Fibroblast of the aortic adventitia (primary cell): Measurements from ENCODE around the gene DNAJC11. TPM values are rescaled to one million over a fixed set of nuclear protein-coding genes. Genes with fewer than 3 reads are reported as not detected.

Source experiments
- DNase-seq: peaks from one replicate; pipeline ENCODE4 v3.0.0-alpha.2; 2010; ENCODE audit warnings: low read depth
- H3K4me3 ChIP-seq: 2 replicates; pipeline ENCODE4 v1.5.1; 2011; ENCODE audit warnings: low read depth, mild to moderate bottlenecking, control low read depth, low read length, moderate library complexity
- total RNA-seq: library from RNA; depleted of rRNA; stranded (reverse); fragments of >200 nt; gene quantifications from 2 replicates; pipeline ENCODE4 v1.2.3, GENCODE V29; 2012; ENCODE audit warnings: low replicate concordance
- TF ChIP-seq, protein P1 (sequence below): IDR thresholded peaks from 2 replicates; pipeline ENCODE4 v1.5.1; 2011; ENCODE audit warnings: mild to moderate bottlenecking, low read length, control low read depth, inconsistent platforms; ENCODE audit not compliant: insufficient read depth

DNAJC11 gene
- total RNA-seq, 1 donor, result 29.5 TPM

- DNase-seq, result no peak
- TF ChIP-seq, protein P1, sequence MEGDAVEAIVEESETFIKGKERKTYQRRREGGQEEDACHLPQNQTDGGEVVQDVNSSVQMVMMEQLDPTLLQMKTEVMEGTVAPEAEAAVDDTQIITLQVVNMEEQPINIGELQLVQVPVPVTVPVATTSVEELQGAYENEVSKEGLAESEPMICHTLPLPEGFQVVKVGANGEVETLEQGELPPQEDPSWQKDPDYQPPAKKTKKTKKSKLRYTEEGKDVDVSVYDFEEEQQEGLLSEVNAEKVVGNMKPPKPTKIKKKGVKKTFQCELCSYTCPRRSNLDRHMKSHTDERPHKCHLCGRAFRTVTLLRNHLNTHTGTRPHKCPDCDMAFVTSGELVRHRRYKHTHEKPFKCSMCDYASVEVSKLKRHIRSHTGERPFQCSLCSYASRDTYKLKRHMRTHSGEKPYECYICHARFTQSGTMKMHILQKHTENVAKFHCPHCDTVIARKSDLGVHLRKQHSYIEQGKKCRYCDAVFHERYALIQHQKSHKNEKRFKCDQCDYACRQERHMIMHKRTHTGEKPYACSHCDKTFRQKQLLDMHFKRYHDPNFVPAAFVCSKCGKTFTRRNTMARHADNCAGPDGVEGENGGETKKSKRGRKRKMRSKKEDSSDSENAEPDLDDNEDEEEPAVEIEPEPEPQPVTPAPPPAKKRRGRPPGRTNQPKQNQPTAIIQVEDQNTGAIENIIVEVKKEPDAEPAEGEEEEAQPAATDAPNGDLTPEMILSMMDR, result no peak
- H3K4me3 ChIP-seq, result peak overlapping the region; percentile 81
These were observed 86.5 kb downstream of the DNAJC11 start for GRCh38 chr1:6614929-6615785.

- H3K4me3 ChIP-seq, result peak overlapping the region; percentile 81
- DNase-seq, result no peak
- TF ChIP-seq, protein P1, result no peak
These were observed 87.3 kb downstream of the DNAJC11 start for GRCh38 chr1:6614019-6614928.

- TF ChIP-seq, protein P1, result no peak
- H3K4me3 ChIP-seq, result peak within 1 kb of the TSS; percentile 83
- DNase-seq, result peak; percentile 98
These were observed 88.1 kb downstream of the DNAJC11 start, which contains the start of gene PHF13 for GRCh38 chr1:6613361-6614018. PHF13 (plus strand) TSS chr1:6613731; CDS start chr1:6614067, 336 bp downstream.

GRCh38 chr1:6612641-6613360 lies 88.8 kb downstream of the DNAJC11 start:
- TF ChIP-seq, protein P1, result no peak
- H3K4me3 ChIP-seq, result peak overlapping the region; percentile 83
- peak; percentile 39 for DNase-seq

DNA sequence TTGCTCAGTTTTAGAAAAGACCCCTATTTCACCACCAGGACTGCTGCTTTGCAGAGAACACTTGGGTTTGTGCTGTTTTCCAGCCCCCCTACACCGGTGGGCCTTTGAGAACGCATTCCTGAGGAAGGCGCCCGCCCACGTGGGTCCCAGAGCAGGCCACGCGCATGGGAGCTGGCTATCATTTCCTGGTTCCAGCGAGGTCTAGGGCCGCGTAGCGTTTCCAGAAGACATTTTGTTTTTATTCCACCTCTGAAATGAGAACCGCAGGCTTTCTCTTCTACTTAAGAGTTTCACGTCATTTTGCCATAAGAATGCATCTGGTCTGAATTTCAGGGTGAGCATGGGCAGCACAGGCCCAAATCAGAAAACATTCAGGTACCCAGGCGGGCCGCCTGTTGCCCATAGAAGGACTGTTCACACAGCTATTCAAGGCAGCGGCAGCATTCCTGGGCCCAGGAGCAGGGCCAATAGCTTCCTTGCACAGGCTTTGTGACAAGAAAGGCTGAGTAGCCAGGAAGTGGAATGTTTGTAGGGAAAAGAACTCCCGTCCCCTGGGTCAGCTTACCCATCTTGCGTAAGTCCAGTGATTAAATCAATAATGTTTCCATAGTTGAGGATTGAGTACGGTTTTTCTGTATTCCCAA lies 97.6 kb downstream of the DNAJC11 start:
- peak overlapping the region; percentile 63 for H3K4me3 ChIP-seq
- TF ChIP-seq, protein P1, result peak; percentile 22
- DNase-seq, result peak; percentile 91
